DOHH2 (cell line): ENCODE data around the gene C5.

ENCODE experiments used
- EZH2phosphoT487 ChIP-seq: fragments of 200-600 bp; sonication (generic); IDR thresholded peaks from 2 replicates; pipeline ENCODE4 v1.6.1; 2017; ENCODE audit warnings: borderline replicate concordance, mild to moderate bottlenecking, antibody characterized with exemption, low read length, moderate library complexity, mixed read lengths
- TF ChIP-seq, protein P1 (sequence below): fragments of 200-600 bp; sonication (generic); IDR thresholded peaks from one replicate; pipeline ENCODE4 v1.5.1; 2014; ENCODE audit warnings: antibody characterized with exemption, mild to moderate bottlenecking, low read depth, low read length; ENCODE audit not compliant: poor library complexity, severe bottlenecking

DNA sequence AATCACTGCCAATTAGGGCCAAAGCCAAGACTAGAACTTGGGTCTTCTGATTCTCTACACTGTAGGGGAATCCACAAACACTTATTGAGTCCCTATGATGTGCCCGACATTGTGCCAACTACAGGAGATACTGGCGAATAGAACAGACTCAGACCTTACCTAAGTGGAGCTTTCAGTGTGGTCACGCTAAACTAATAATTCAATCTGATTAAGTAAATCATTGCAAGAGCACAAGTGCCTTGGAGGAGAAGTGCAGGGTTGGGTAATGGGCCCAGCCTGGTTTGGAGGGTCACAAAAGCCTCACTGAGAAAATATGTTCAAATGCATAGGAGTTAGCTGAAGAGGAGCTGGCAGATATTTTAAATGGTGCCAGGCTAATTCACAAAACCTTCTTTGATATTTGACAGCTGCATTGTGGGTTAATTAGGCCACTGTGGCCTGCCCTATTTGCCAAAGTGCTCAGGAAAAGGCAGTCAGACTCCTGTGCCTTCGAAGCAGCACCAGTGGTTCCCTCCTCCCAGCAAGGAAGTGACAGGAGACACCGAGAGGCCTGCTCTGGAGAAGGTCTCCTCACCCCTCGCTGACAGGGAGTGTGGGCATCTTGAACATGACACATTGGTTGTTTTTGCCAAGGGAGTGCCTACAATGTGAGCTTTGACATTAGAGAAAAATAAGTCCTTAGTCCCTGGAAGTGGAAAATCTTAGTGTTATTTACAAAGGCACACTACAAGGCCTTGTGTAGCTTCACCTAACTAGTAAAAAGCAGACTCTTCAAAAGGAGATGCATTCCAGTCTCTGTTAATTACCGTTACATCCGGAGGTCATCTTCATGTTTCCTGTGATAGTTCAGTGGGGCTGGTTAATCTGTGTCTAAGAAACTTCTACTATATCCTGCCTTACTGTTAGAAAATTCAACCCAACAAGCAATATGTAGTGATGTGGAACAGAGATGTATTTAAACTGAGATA, 99.4 kb downstream of the C5 start:
- TF ChIP-seq, protein P1, sequence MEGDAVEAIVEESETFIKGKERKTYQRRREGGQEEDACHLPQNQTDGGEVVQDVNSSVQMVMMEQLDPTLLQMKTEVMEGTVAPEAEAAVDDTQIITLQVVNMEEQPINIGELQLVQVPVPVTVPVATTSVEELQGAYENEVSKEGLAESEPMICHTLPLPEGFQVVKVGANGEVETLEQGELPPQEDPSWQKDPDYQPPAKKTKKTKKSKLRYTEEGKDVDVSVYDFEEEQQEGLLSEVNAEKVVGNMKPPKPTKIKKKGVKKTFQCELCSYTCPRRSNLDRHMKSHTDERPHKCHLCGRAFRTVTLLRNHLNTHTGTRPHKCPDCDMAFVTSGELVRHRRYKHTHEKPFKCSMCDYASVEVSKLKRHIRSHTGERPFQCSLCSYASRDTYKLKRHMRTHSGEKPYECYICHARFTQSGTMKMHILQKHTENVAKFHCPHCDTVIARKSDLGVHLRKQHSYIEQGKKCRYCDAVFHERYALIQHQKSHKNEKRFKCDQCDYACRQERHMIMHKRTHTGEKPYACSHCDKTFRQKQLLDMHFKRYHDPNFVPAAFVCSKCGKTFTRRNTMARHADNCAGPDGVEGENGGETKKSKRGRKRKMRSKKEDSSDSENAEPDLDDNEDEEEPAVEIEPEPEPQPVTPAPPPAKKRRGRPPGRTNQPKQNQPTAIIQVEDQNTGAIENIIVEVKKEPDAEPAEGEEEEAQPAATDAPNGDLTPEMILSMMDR, result no peak
- TF ChIP-seq EZH2phosphoT487, result no peak
